ENCODE data around the gene SP4. TPM values are rescaled to one million over a fixed set of nuclear protein-coding genes. Genes with fewer than 3 reads are reported as not detected.

The SP4 gene
- total and polyA plus RNA-seq, 2 experiments from 2014 or later, result 11.9 to 41.6 TPM

- TF ChIP-seq, protein P1, sequence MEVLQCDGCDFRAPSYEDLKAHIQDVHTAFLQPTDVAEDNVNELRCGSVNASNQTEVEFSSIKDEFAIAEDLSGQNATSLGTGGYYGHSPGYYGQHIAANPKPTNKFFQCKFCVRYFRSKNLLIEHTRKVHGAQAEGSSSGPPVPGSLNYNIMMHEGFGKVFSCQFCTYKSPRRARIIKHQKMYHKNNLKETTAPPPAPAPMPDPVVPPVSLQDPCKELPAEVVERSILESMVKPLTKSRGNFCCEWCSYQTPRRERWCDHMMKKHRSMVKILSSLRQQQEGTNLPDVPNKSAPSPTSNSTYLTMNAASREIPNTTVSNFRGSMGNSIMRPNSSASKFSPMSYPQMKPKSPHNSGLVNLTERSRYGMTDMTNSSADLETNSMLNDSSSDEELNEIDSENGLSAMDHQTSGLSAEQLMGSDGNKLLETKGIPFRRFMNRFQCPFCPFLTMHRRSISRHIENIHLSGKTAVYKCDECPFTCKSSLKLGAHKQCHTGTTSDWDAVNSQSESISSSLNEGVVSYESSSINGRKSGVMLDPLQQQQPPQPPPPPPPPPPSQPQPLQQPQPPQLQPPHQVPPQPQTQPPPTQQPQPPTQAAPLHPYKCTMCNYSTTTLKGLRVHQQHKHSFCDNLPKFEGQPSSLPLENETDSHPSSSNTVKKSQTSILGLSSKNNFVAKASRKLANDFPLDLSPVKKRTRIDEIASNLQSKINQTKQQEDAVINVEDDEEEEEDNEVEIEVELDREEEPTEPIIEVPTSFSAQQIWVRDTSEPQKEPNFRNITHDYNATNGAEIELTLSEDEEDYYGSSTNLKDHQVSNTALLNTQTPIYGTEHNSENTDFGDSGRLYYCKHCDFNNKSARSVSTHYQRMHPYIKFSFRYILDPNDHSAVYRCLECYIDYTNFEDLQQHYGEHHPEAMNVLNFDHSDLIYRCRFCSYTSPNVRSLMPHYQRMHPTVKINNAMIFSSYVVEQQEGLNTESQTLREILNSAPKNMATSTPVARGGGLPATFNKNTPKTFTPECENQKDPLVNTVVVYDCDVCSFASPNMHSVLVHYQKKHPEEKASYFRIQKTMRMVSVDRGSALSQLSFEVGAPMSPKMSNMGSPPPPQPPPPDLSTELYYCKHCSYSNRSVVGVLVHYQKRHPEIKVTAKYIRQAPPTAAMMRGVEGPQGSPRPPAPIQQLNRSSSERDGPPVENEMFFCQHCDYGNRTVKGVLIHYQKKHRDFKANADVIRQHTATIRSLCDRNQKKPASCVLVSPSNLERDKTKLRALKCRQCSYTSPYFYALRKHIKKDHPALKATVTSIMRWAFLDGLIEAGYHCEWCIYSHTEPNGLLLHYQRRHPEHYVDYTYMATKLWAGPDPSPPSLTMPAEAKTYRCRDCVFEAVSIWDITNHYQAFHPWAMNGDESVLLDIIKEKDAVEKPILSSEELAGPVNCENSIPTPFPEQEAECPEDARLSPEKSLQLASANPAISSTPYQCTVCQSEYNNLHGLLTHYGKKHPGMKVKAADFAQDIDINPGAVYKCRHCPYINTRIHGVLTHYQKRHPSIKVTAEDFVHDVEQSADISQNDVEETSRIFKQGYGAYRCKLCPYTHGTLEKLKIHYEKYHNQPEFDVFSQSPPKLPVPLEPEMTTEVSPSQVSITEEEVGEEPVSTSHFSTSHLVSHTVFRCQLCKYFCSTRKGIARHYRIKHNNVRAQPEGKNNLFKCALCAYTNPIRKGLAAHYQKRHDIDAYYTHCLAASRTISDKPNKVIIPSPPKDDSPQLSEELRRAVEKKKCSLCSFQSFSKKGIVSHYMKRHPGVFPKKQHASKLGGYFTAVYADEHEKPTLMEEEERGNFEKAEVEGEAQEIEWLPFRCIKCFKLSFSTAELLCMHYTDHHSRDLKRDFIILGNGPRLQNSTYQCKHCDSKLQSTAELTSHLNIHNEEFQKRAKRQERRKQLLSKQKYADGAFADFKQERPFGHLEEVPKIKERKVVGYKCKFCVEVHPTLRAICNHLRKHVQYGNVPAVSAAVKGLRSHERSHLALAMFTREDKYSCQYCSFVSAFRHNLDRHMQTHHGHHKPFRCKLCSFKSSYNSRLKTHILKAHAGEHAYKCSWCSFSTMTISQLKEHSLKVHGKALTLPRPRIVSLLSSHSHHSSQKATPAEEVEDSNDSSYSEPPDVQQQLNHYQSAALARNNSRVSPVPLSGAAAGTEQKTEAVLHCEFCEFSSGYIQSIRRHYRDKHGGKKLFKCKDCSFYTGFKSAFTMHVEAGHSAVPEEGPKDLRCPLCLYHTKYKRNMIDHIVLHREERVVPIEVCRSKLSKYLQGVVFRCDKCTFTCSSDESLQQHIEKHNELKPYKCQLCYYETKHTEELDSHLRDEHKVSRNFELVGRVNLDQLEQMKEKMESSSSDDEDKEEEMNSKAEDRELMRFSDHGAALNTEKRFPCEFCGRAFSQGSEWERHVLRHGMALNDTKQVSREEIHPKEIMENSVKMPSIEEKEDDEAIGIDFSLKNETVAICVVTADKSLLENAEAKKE (CRISPR knock-in tag; IDR thresholded peaks at IDR 0.05), result no peak
- no peak for TF ChIP-seq POLR2AphosphoS5 (IDR thresholded peaks at IDR 0.05; ENCODE audit: low read depth)
Observed at GRCh38 chr7:21422751-21423150, 5.1 kb upstream of the SP4 start (continued).

DNA sequence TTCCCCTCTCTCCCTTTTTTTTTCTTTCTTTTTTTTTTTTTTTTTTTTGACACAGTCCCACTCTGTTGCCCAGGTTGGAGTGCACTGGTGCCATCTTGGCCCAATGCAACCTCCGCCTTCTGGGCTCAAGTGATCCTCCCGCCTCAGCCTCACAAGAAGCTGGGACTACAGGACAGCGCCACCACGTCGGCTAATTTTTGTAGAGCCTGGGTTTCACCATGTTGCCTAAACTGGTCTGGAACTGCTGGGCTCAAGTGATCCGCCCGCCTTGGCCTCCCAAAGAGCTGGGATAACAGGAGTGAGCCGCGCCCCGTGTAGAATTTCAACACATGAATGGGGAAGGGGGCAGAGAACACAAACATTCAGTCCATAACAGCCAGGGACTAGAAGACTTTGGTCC is 2.6 kb upstream of the SP4 start:
- ATAC-seq, result no peak
- H3K9me2 ChIP-seq (ENCODE audit: insufficient read depth), result 0 out of 2 replicates have a peak, but pooled peaks cover 3% of the 10 kb centered on the region
- no peak for TF ChIP-seq EZH2phosphoT487 (IDR thresholded peaks at IDR 0.05; ENCODE audit: unreplicated experiment)
- TF ChIP-seq, protein P2, sequence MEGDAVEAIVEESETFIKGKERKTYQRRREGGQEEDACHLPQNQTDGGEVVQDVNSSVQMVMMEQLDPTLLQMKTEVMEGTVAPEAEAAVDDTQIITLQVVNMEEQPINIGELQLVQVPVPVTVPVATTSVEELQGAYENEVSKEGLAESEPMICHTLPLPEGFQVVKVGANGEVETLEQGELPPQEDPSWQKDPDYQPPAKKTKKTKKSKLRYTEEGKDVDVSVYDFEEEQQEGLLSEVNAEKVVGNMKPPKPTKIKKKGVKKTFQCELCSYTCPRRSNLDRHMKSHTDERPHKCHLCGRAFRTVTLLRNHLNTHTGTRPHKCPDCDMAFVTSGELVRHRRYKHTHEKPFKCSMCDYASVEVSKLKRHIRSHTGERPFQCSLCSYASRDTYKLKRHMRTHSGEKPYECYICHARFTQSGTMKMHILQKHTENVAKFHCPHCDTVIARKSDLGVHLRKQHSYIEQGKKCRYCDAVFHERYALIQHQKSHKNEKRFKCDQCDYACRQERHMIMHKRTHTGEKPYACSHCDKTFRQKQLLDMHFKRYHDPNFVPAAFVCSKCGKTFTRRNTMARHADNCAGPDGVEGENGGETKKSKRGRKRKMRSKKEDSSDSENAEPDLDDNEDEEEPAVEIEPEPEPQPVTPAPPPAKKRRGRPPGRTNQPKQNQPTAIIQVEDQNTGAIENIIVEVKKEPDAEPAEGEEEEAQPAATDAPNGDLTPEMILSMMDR (conservative IDR thresholded peaks at IDR 0.05; ENCODE audit: low read depth in 2 of 2), result peak in 1 of 2 experiments; percentile 11; a peak in 1 of 4 replicates

More for the DNA sequence above, 2.6 kb upstream of the SP4 start:
- Histone ChIP-seq H4K20me1 (replicated peaks; ENCODE audit: insufficient read depth) (no peaks in the 10 kb centered on the region; the same call in 1 of the 2 replicates), H2AFZ (peak overlapping the region; percentile 67), H3K79me2 (replicated peaks; ENCODE audit: insufficient read depth) (peaks cover 18% of the 10 kb centered on the region), H3K27ac (ENCODE audit: low read depth) (no peak overlapping the region), H3K4me2 (no peak overlapping the region), H3K27me3 (ENCODE audit: insufficient read depth) (no peaks in the 10 kb centered on the region), H3K36me3 (ENCODE audit: insufficient read depth) (no peaks in the 10 kb centered on the region), H3K4me1 (ENCODE audit: insufficient read depth) (peaks cover 26% of the 10 kb centered on the region), H3K4me3 (no peak overlapping the region), H3F3A (replicated peaks; ENCODE audit: low read depth) (peaks cover 8% of the 10 kb centered on the region)
- Mint-ChIP-seq H3K9me3 (no peaks in the 10 kb centered on the region), H3K36me3 (ENCODE audit: low read depth) (peaks cover 18% of the 10 kb centered on the region), H3K27ac (no peak overlapping the region), H3K4me1 (peaks cover 28% of the 10 kb centered on the region), H3K27me3 (ENCODE audit: insufficient read depth, low read depth, poor library complexity) (peaks cover 14% of the 10 kb centered on the region), H3K4me3 (no peak overlapping the region)
- no peak for DNase-seq (ENCODE audit: low spot score)
